Stimulated activated CD4-positive, alpha-beta T cell treated with anti-CD3 and anti-CD28 coated beads, Interleukin-15, amount 100 ng/mL, for 24 hours (primary cell): Measurements from ENCODE around the gene PRKCD.

Experiments used
- DNase-seq: peaks from one replicate; pipeline ENCODE4 v3.0.0-alpha.2; 2020

Gene PRKCD

GRCh38 chr3:53157974-53158580 is 2.9 kb upstream of the PRKCD start:
- no peak for DNase-seq

DNA sequence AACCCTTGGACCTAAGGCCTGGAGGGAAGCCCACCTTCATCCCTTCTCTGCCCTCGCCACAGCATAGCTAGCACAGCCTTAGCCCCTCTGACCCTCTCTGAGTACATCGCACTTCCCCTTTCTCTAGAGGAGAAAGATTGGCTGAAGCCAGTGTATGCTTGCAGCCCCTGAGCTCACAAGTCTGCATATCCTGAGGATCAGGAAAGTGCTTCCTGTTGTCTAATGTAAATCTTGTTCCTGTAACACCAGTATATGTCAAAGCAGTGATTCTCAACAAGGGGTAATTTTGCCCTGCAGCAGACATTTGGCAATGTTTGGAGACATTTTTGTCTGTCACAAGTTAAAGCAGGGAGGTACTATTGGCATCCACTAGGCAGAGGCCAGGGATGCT is 2.2 kb upstream of the PRKCD start:
- no peak for DNase-seq

DNA sequence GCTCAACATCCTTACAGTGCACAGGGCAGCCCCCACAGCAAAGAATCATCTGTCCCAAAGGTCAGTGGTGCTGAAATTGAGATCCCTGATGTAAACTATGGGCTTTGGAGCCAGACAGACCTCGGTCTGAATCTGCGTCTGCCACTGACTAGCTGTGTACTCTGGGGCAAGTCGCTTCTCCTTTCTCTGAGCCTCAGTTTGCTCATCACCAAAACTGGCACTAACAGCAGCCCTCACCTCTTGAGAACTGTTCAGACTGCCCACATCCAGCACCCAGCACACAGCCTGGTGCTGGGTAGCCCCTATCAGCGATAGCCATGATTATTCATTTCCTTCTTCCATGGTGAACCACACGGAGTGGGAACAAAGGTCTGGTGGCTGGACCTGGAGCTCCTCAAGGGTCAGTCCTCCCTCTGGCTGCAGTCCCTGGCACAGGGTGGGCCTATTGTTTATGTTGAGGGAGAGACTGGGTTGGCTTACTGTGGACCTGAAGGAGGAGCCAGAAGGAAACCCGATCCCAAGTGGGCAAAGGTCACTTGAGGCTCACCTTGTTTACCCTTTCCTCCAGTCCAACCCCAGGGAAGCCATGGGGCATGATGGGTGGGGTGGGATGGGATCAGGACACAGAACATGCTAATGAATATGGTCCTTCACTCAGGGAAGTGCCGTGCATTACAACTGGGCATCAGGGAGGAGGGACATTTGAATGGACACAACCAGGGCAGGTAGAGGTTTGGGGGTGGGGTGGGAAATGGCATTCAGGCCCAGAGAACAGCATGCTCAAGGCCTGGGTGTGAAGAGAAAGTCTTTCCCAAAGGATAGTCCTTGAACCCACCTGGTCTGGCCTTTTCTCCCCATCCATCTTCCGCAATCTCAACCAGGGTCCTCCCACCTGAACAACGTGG is 1.6 kb upstream of the PRKCD start:
- no peak for DNase-seq

DNA sequence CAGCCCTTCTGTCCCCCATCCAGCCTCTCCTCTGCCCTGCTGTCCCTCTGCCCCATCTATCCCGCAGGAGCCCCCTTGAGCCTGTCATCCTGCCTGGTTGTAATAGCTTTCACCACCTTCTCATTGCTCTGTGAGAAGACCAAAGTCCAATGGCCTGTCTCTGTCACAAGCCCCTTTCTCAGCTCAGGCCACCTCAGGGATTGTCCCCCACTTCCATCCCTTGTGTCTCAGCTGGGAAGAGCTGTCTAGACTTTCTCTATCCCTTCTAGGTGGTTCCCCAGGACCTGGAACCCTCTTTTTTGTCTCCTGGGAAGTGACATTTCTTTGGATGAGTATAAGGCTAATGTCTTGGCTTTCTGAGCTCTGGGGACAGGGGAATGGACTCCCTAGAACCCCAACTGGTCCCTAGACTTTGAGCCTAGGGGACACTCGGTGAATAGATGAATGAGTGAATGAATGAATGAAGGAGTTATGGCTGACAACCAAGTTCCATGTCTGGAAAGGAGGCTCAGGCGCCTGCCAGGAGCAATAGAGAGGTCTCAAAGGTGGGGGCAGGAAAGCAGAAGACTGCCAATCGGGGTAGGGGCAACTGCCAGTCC is 849 bp upstream of the PRKCD start:
- DNase-seq: no peak

DNA sequence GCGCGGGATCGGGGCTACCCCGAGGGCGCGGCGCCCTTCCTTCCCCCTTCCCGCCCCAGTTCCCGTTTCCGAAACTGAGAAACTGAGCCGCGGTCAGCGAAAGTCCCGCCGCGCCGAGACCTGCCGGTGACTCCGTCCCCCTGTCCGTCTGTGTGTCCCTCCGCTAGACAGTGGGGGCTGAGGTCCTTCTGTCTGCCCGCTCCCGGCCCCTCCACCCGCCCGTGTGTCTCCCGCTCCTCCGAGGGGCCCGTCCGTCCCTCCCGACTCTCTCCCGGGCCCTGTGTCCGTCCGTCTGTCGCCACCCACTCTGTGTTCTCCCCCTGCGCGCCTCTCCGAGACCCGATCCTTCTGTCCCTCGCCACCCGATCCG is 426 bp downstream of the PRKCD start:
- DNase-seq: peak; percentile 31

DNA sequence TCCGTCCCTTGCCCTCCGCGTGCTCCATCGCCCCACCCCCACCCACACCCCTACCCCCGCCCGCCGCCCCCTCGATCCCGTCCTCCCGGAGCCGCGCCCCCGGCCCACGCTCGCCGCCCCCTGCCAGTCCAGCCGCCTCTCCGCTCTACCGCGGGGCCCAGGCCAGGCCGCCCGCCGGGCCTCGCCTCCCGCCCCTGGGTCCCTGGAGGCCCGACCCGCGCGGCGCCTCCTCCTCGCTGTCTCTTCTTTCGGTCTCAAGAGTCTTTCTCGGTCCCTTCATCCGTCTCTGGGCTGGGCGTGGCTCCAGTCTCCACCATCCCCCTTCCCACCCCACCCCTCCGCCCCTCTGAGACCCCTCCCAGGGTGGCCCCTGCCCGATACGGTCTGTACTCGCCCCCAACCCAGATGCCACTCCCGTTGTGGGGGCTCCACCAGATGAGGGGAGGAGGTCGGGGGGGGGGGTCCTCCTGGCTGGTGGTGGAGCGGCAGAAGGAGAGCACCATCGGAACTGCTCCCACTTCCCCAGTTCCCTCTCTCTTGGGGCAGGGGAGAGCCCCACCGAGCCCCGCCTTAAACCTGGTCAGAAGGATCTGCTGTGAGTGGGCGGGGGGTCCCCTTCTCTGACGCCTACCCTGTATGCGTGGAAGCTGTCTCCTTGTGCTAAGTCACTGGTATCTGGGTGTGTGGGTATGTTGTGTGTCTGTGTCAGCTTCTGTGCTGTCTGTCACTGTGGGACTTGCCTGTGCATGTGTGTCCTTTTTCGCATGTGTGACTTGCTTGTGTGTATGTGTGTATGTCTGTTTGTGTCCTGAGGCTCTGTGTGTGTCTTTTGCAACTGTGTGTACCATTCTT is 1.0 kb downstream of the PRKCD start:
- DNase-seq: peak; percentile 63

DNA sequence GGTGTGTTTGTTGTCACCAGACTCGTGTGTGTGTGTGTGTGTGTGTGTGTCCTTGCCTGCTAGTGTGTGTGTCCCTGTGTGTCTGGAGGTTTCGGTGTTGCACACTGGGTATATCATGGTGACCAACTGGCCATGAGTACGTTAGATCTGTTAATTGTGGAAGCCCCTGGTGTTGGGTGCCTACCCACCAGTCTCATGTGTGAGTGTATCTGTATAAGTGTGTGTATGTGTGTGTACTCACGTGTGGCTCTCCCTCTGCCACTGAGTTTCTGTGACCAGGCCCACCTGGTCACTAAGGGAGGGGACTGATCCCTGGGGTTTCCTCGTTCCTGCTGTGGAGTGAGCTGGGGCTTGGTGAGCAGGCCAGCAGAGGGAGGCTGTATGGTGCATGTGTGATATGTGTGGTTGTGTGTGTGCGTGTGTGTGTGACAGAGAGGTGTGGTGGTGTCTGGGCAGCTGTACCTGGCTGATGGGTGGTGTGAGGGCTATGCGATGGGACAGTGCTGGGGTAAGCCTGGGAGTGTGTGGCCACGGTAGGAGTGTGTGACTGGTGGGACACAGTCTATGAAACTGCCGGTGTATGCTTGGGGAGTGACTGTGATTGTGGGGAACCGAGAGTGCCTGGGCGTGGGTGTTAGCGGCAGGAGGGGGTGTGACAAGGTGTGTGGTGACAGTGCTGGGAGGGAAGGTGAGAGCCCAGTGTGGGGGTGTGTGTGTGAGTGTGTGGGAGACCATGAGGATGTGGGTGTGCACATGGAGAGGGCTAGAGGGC is 1.8 kb downstream of the PRKCD start:
- DNase-seq: peak; percentile 39

- no peak for DNase-seq
Observed at GRCh38 chr3:53163444-53164387, 2.7 kb downstream of the PRKCD start.

- DNase-seq: no peak
Observed at GRCh38 chr3:53164911-53165310, 3.9 kb downstream of the PRKCD start.

DNA sequence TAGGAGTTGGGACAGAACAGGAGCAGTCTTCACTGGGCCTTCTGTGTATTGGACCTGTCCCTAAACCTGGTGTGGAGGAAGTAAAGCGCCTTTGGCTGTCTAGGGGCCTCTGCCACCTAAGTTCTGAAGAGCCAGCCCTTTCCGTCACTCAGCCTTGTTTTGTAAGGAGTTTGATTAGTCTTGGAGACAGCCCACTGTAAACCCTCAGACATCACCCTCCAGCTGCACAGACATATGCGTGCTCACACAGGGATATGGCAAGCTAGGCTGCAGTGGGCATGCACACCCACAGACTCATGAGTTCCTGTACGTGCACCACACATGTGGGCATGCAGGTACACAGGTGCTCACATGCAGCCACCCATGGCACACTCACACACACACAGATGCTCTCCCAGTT is 5.2 kb downstream of the PRKCD start:
- no peak for DNase-seq

DNA sequence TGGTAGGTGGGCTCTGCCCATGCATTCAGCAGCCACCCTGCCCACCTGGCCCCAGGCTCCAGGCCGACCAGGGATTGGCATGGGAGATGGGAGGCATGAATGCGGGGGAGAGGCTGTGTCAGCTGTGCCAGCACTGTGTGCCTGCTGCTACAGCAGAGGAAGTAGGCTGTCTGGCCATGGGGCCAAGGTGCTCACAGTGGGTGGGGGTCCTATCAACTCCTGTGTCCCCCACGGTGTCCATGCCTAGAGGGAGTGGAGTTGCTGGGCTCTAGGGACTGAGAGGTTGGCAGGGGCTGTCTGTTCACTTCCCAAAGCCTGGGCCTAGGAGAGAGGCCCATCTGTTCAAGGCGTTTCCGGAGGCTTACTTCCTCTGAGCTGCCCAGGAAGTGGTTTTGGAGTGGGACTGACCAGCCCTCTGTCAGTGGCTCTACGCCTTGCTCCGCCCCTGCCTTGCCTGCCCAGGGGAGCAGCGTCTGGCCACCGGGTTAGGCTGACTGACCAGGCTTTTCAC is 5.8 kb downstream of the PRKCD start:
- DNase-seq: no peak

GRCh38 chr3:53167418-53168174 is 6.6 kb downstream of the PRKCD start:
- DNase-seq: no peak

DNA sequence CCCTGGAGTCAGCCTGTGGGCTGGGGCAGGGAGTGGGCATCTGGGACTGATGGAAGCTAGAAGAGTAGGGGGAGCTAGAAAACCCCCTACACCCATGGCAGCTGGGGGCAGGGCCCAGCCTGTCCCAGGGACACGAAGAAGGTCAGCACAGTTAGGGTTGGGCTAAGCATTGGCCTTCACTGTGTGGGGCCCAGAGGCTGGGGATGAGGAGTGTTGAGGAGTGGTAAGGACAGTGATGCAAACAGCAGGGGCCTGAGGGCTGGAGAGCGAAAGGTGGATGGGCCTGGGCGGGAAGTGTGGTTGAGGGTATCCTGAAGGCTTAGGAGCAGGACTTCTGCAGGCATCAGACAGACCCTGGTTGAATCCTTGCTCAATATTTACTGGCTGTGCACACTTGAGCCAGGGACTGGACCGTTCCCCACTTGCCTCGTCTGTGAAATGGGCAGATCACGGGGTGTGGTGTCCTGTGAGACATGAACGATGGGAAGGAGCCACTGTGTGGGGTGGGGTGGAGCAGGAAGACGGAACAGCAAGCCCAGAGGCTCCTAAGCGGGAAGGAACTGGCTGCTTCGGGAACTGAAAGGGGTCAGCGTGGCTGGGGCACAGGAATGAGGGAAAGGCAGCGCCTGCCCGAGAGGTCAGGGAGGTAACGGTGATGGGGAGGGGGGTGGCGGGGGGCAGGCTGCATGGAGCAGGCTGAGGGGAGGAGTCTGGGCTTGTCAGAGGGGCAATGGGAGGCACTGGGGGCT is 7.3 kb downstream of the PRKCD start:
- DNase-seq: no peak

DNA sequence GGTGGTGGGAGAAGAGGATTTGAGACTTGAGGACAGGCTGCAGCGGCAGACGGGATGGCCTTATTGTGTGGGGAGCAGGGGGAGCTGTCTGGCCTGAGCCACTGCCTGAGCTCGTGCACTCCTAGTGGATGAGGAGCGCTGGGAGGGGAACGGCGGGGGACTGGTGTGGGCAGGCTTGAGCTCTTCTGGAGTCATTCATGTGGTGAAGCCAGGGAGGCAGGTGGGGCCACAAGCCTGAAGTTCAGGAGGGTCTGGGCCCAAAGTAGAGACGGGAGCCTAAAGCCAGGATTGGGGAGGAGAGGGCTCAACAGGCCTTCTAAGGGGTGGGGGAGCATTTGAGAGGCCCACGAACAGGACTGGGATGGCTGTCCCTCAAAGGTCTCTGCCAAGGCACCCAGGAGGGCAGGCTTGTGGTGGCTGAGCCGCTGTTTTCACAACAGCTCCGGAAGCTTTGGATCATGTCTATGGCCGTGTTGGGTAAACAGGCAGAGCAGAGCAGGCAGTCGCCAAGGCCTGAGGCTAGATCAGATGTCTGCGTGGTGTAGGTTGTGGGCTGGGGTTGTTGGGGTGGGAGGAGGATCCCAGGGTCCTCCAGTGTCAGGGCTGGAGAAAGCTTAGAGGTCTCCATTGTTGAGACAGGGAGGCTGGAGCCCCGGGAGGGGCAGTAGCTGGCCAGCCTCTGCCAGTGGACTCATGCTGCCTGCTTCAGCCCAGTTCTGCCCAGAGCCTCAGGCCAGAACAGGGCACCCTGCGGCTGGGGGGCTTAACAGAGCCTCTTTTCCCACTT is 8.2 kb downstream of the PRKCD start:
- DNase-seq: no peak

- no peak for DNase-seq
Observed at GRCh38 chr3:53169832-53170324, 8.9 kb downstream of the PRKCD start.

GRCh38 chr3:53170325-53171063 is 9.5 kb downstream of the PRKCD start:
- peak; percentile 34 for DNase-seq

GRCh38 chr3:53171064-53171418 is 10.0 kb downstream of the PRKCD start:
- no peak for DNase-seq
